A172 (cell line): Measurements from ENCODE around the gene ADGRG7. TPM values are rescaled to one million over a fixed set of nuclear protein-coding genes. Genes with fewer than 3 reads are reported as not detected.

Experiments used
- DNase-seq: peaks from one replicate; pipeline ENCODE4 v3.0.0-alpha.2; 2015; ENCODE audit warnings: low spot score
- total RNA-seq: library from RNA; depleted of rRNA; stranded (reverse); fragments of >200 nt; shearing (Covaris generic); gene quantifications from 2 replicates; pipeline ENCODE4 v1.2.3, GENCODE V29; 2014; rRNA removed

The ADGRG7 gene
- total RNA-seq, 1 experiment from 2014 or later: not detected

GRCh38 chr3:100743535-100743934, 134.1 kb downstream of the ADGRG7 start:
- DNase-seq: no peak

- no peak for DNase-seq
These were observed 135.3 kb downstream of the ADGRG7 start for GRCh38 chr3:100744671-100745070.

Other genes starting within 250 kb of the ADGRG7 start
- gene TOMM70, start 208.5 kb upstream of the ADGRG7 start, total RNA-seq: 81.8 and 91.7 TPM in 2 replicates
- 2.4 and 2.8 TPM in 2 replicates for gene LNP1, start 208.1 kb upstream of the ADGRG7 start, total RNA-seq
- gene TMEM45A, start 117.0 kb upstream of the ADGRG7 start, total RNA-seq: 11.5 and 17.9 TPM in 2 replicates
- gene TFG, start 99.9 kb downstream of the ADGRG7 start, total RNA-seq: 122 and 126 TPM in 2 replicates